Stimulated activated CD4-positive, alpha-beta T cell treated with anti-CD3 and anti-CD28 coated beads, Interleukin-1b, Interleukin-23, amount 100 ng/mL, for 4 hours (primary cell): Measurements from ENCODE around the gene NDUFAF7.
"Not testable (repeated sequence)": the region's sequence is repeated elsewhere in the genome, so short reads cannot be mapped to it uniquely, and the experiment has no call there.

Experiments used
- DNase-seq, 2 donors: peaks; one replicate each; pipeline ENCODE4 v3.0.0-alpha.2; 2020; ENCODE audit warnings: low read depth in 2 of 2

The NDUFAF7 gene

GRCh38 chr2:37282746-37283145 lies 51.3 kb downstream of the NDUFAF7 start:
- no peak for DNase-seq

- DNase-seq, result no peak
These were observed 51.7 kb downstream of the NDUFAF7 start for GRCh38 chr2:37283207-37283606.

- no peak for DNase-seq
These were observed 52.9 kb downstream of the NDUFAF7 start for GRCh38 chr2:37284381-37284780.

GRCh38 chr2:37287966-37288365 lies 56.5 kb downstream of the NDUFAF7 start:
- DNase-seq, result no peak

GRCh38 chr2:37291680-37292079 lies 60.2 kb downstream of the NDUFAF7 start:
- no peak for DNase-seq

- not testable (repeated sequence) for DNase-seq
These were observed 63.4 kb downstream of the NDUFAF7 start for GRCh38 chr2:37294858-37295257.

GRCh38 chr2:37295469-37296073 lies 64.1 kb downstream of the NDUFAF7 start:
- no peak for DNase-seq

GRCh38 chr2:37297632-37298031 lies 66.2 kb downstream of the NDUFAF7 start:
- DNase-seq, result no peak
